Transverse colon (tissue), 1 donor: ENCODE measurements around the gene GPLD1.

Experiments
- EP300 ChIP-seq: sonication (generic); formaldehyde crosslinking; IDR thresholded peaks from one replicate; pipeline ENCODE4 v1.6.1; 2017; ENCODE audit warnings: antibody characterized with exemption, low read depth
- POLR2A ChIP-seq: fragments of 450-650 bp; IDR thresholded peaks from one replicate; pipeline ENCODE4 v1.6.1; 2016; ENCODE audit warnings: antibody characterized with exemption, mild to moderate bottlenecking, moderate library complexity

DNA sequence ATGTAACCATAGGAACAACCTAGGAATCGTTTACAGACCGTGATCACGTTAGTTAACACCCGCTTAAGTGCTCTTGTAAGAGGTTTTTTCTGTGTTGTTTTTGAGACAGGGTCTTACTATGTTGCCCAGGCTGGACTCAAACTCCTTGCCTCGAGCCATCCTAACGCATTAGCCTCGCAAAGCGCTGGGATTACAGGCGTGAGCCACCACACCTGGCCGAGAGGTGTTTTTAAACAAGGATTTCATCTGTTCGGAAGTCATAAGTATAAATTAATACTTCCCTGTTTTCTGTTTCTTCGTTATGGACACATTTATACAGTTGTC, 85.9 kb downstream of the GPLD1 start:
- no peak for TF ChIP-seq POLR2A
- no peak for TF ChIP-seq EP300
